Measurements from ENCODE around the gene TRIM40.

GRCh38 chr6:30185846-30186484, 50.0 kb downstream of the TRIM40 start:
- TF ChIP-seq POLR2AphosphoS5 (IDR thresholded peaks at IDR 0.05; ENCODE audit: low read depth, low read length) (no peak), YY1 (IDR thresholded peaks at IDR 0.05; ENCODE audit: extremely low read depth, insufficient replicate concordance, low read depth, low read length) (no peak), FOSL1 (IDR thresholded peaks at IDR 0.05; ENCODE audit: low read depth) (no peak), SP1 (IDR thresholded peaks at IDR 0.05; ENCODE audit: low read depth) (no peak)

All from HCT116 (cell line).